Astrocyte (in vitro differentiated cells and primary cell): ENCODE results near the gene GBGT1. TPM values are rescaled to one million over a fixed set of nuclear protein-coding genes. Genes with fewer than 3 reads are reported as not detected.
"Not testable (repeated sequence)": the region's sequence is repeated elsewhere in the genome, so short reads cannot be mapped to it uniquely, and the experiment has no call there.

Experiments
- DNase-seq: peaks from one replicate; pipeline ENCODE4 v3.0.0-alpha.2; 2010; ENCODE audit warnings: low read depth
- FAIRE-seq: peaks from 2 replicates; lab custom pipeline; 2011; peaks lifted over from hg19 to GRCh38; lab: Jason Lieb, UNC
- H2AFZ ChIP-seq: 2 replicates; pipeline ENCODE4 v1.6.0; 2012; ENCODE audit warnings: low read depth, low read length, inconsistent platforms
- H3K27ac ChIP-seq: 2 replicates; pipeline ENCODE4 v1.5.1; 2011; ENCODE audit warnings: low read depth, low read length, inconsistent platforms
- H3K27me3 ChIP-seq: 2 replicates; pipeline ENCODE4 v1.6.0; 2011; ENCODE audit warnings: low read length, inconsistent platforms; ENCODE audit not compliant: insufficient read depth
- H3K36me3 ChIP-seq: 2 replicates; pipeline ENCODE4 v1.5.1; 2011; ENCODE audit warnings: low read length, inconsistent platforms; ENCODE audit not compliant: insufficient read depth
- H3K4me1 ChIP-seq: 2 replicates; pipeline ENCODE4 v1.5.1; 2011; ENCODE audit warnings: low read length, inconsistent platforms; ENCODE audit not compliant: insufficient read depth
- H3K4me2 ChIP-seq: 2 replicates; pipeline ENCODE4 v1.6.0; 2012; ENCODE audit warnings: low read length, inconsistent platforms
- H3K4me3 ChIP-seq: 2 replicates; pipeline ENCODE4 v1.5.1; 2011; ENCODE audit warnings: low read depth, mild to moderate bottlenecking, low read length, inconsistent platforms; ENCODE audit not compliant: insufficient read depth
- H3K79me2 ChIP-seq: 2 replicates; pipeline ENCODE4 v1.6.0; 2012; ENCODE audit warnings: mild to moderate bottlenecking, low read length, inconsistent platforms; ENCODE audit not compliant: insufficient read depth
- H3K9ac ChIP-seq: 2 replicates; pipeline ENCODE4 v1.6.0; 2012; ENCODE audit warnings: mild to moderate bottlenecking, low read length, inconsistent platforms
- H3K9me3 ChIP-seq: 2 replicates; pipeline ENCODE4 v1.5.1; 2012; ENCODE audit warnings: low read depth, mild to moderate bottlenecking, low read length, inconsistent platforms; ENCODE audit not compliant: insufficient read depth
- H4K20me1 ChIP-seq: 2 replicates; pipeline ENCODE4 v1.6.0; 2012; ENCODE audit warnings: low read length, inconsistent platforms; ENCODE audit not compliant: insufficient read depth
- H3K27ac Mint-ChIP-seq: one replicate; pipeline ENCODE4 v1.8.0; 2021; ENCODE audit warnings: mild to moderate bottlenecking, mixed read lengths; ENCODE audit not compliant: unreplicated experiment
- H3K27me3 Mint-ChIP-seq: one replicate; pipeline ENCODE4 v1.8.0; 2021; ENCODE audit warnings: low read depth, mixed read lengths; ENCODE audit not compliant: unreplicated experiment
- H3K36me3 Mint-ChIP-seq: one replicate; pipeline ENCODE4 v1.8.0; 2021; ENCODE audit warnings: low read depth, mixed read lengths; ENCODE audit not compliant: unreplicated experiment
- H3K4me1 Mint-ChIP-seq: one replicate; pipeline ENCODE4 v1.8.0; 2021; ENCODE audit warnings: low read depth, mixed read lengths; ENCODE audit not compliant: unreplicated experiment
- H3K4me3 Mint-ChIP-seq: one replicate; pipeline ENCODE4 v1.8.0; 2021; ENCODE audit warnings: mild to moderate bottlenecking, moderate library complexity, mixed read lengths; ENCODE audit not compliant: unreplicated experiment
- H3K9me3 Mint-ChIP-seq: one replicate; pipeline ENCODE4 v1.8.0; 2021; ENCODE audit warnings: mild to moderate bottlenecking, mixed read lengths; ENCODE audit not compliant: unreplicated experiment
- CTCF ChIP-seq: IDR thresholded peaks from 2 replicates; pipeline ENCODE4 v1.5.1; 2011; ENCODE audit warnings: low read depth, mild to moderate bottlenecking, inconsistent platforms, low read length, moderate library complexity; ENCODE audit not compliant: insufficient read depth
- EZH2 ChIP-seq: IDR thresholded peaks from 2 replicates; pipeline ENCODE4 v1.6.1; 2012; ENCODE audit warnings: mild to moderate bottlenecking, low read length, inconsistent platforms; ENCODE audit not compliant: insufficient read depth
- total RNA-seq: library from RNA; stranded (reverse); gene quantifications from 2 replicates; pipeline ENCODE4 v1.2.1, GENCODE V29; 2021

Gene GBGT1
- total RNA-seq, 1 donor from 2014 or later, result 8.5 TPM

- H3K36me3 Mint-ChIP-seq, FAIRE-seq, H3K4me2 ChIP-seq, H3K4me1 ChIP-seq, H3K79me2 ChIP-seq, H3K27ac Mint-ChIP-seq, H3K27ac ChIP-seq, H2AFZ ChIP-seq, H4K20me1 ChIP-seq, H3K9me3 ChIP-seq, H3K36me3 ChIP-seq, H3K9ac ChIP-seq, DNase-seq, H3K4me3 Mint-ChIP-seq, H3K4me3 ChIP-seq, H3K9me3 Mint-ChIP-seq, H3K27me3 ChIP-seq, H3K4me1 Mint-ChIP-seq: not testable (repeated sequence)
- H3K27me3 Mint-ChIP-seq, result peaks cover 35% of the 10 kb centered on the region
These were observed 45.2 kb upstream of the GBGT1 start, which contains the start of gene OBP2B for GRCh38 chr9:133208880-133209300. OBP2B (minus strand) TSS chr9:133209250; CDS start chr9:133209199, 51 bp downstream.

GRCh38 chr9:133208171-133208879 is 44.6 kb upstream of the GBGT1 start:
- H3K9ac ChIP-seq, DNase-seq, H3K9me3 Mint-ChIP-seq, FAIRE-seq, H2AFZ ChIP-seq, H3K4me3 Mint-ChIP-seq, H3K36me3 ChIP-seq, H3K4me1 ChIP-seq, H3K4me3 ChIP-seq, H4K20me1 ChIP-seq, H3K4me2 ChIP-seq, H3K9me3 ChIP-seq, H3K36me3 Mint-ChIP-seq, H3K4me1 Mint-ChIP-seq, H3K79me2 ChIP-seq, H3K27ac Mint-ChIP-seq, H3K27ac ChIP-seq, H3K27me3 ChIP-seq: not testable (repeated sequence)
- peaks cover 40% of the 10 kb centered on the region for H3K27me3 Mint-ChIP-seq

- H3K4me3 ChIP-seq, result no peak overlapping the region
- FAIRE-seq (no peak), DNase-seq (no peak)
- no peaks in the 10 kb centered on the region for H3K79me2 ChIP-seq
- no peak overlapping the region for H3K27ac ChIP-seq
- no peak overlapping the region for H3K4me3 Mint-ChIP-seq
- H3K9me3 Mint-ChIP-seq, result peaks cover 2% of the 10 kb centered on the region
- no peaks in the 10 kb centered on the region for H3K9me3 ChIP-seq
- no peak overlapping the region for H2AFZ ChIP-seq
- H3K9ac ChIP-seq, result no peak overlapping the region
- H3K27ac Mint-ChIP-seq, result no peak overlapping the region
- TF ChIP-seq CTCF (no peak), EZH2 (no peak)
- no peaks in the 10 kb centered on the region for H3K4me1 ChIP-seq
- H4K20me1 ChIP-seq, result no peaks in the 10 kb centered on the region
- no peaks in the 10 kb centered on the region for H3K27me3 ChIP-seq
- H3K27me3 Mint-ChIP-seq, result peaks cover 47% of the 10 kb centered on the region
- H3K4me1 Mint-ChIP-seq, result no peaks in the 10 kb centered on the region
- H3K4me2 ChIP-seq, result no peak overlapping the region
- no peaks in the 10 kb centered on the region for H3K36me3 ChIP-seq
- H3K36me3 Mint-ChIP-seq, result no peaks in the 10 kb centered on the region
These were observed 43.9 kb upstream of the GBGT1 start for GRCh38 chr9:133207540-133208170.
